ENCODE data around the gene HRH3. TPM values are rescaled to one million over a fixed set of nuclear protein-coding genes. Genes with fewer than 3 reads are reported as not detected.

HRH3 gene
- total RNA-seq, 1 donor from 2014 or later, result 0.07 TPM

GRCh38 chr20:62255976-62256375 lies 35.9 kb upstream of the HRH3 start:
- Histone ChIP-seq H2AFZ (ENCODE audit: low read depth, low read length) (no peak overlapping the region), H3K9me3 (ENCODE audit: insufficient read depth, low read depth, low read length) (no peaks in the 10 kb centered on the region), H4K20me1 (ENCODE audit: insufficient read depth, low read length) (peaks cover 91% of the 10 kb centered on the region), H3K4me3 (ENCODE audit: insufficient read depth, low read depth, low read length) (no peak overlapping the region), H3K9ac (ENCODE audit: low read length) (no peak overlapping the region), H3K27me3 (ENCODE audit: insufficient read depth, low read length) (no peaks in the 10 kb centered on the region), H3K36me3 (ENCODE audit: insufficient read depth, low read length) (no peaks in the 10 kb centered on the region), H3K4me2 (ENCODE audit: low read length) (no peak overlapping the region), H3K79me2 (ENCODE audit: insufficient read depth, low read length) (peaks cover 40% of the 10 kb centered on the region), H3K4me1 (ENCODE audit: insufficient read depth, low read length) (peaks cover 14% of the 10 kb centered on the region), H3K27ac (ENCODE audit: low read depth, low read length) (no peak overlapping the region)
- FAIRE-seq (no peak), DNase-seq (ENCODE audit: low read depth) (no peak)
- peaks cover 22% of the 10 kb centered on the region for H3K36me3 Mint-ChIP-seq (ENCODE audit: low read depth, unreplicated experiment)
- TF ChIP-seq EZH2 (IDR thresholded peaks at IDR 0.05; ENCODE audit: insufficient read depth, low read length) (no peak), CTCF (IDR thresholded peaks at IDR 0.05; ENCODE audit: insufficient read depth, low read depth, low read length) (no peak)
- no peaks in the 10 kb centered on the region for H3K27me3 Mint-ChIP-seq (ENCODE audit: low read depth, unreplicated experiment)
- H3K4me1 Mint-ChIP-seq (ENCODE audit: low read depth, unreplicated experiment), result peaks cover 30% of the 10 kb centered on the region
- no peak overlapping the region for H3K27ac Mint-ChIP-seq (ENCODE audit: unreplicated experiment)
- H3K9me3 Mint-ChIP-seq (ENCODE audit: unreplicated experiment), result no peaks in the 10 kb centered on the region
- no peak overlapping the region for H3K4me3 Mint-ChIP-seq (ENCODE audit: unreplicated experiment)

- H2AFZ ChIP-seq (ENCODE audit: low read depth, low read length), result no peak overlapping the region
- Mint-ChIP-seq H3K27ac (ENCODE audit: unreplicated experiment) (no peak overlapping the region), H3K4me1 (ENCODE audit: low read depth, unreplicated experiment) (peaks cover 24% of the 10 kb centered on the region), H3K36me3 (ENCODE audit: low read depth, unreplicated experiment) (peaks cover 19% of the 10 kb centered on the region), H3K27me3 (ENCODE audit: low read depth, unreplicated experiment) (no peaks in the 10 kb centered on the region), H3K9me3 (ENCODE audit: unreplicated experiment) (no peaks in the 10 kb centered on the region), H3K4me3 (ENCODE audit: unreplicated experiment) (no peak overlapping the region)
- H3K9ac ChIP-seq (ENCODE audit: low read length), result no peak overlapping the region
- H3K4me1 ChIP-seq (ENCODE audit: insufficient read depth, low read length), result peaks cover 13% of the 10 kb centered on the region
- no peaks in the 10 kb centered on the region for H3K9me3 ChIP-seq (ENCODE audit: insufficient read depth, low read depth, low read length)
- no peaks in the 10 kb centered on the region for H3K27me3 ChIP-seq (ENCODE audit: insufficient read depth, low read length)
- H3K4me3 ChIP-seq (ENCODE audit: insufficient read depth, low read depth, low read length), result no peak overlapping the region
- H4K20me1 ChIP-seq (ENCODE audit: insufficient read depth, low read length), result peaks cover 92% of the 10 kb centered on the region
- no peak overlapping the region for H3K27ac ChIP-seq (ENCODE audit: low read depth, low read length)
- DNase-seq (ENCODE audit: low read depth) (no peak), FAIRE-seq (no peak)
- no peak overlapping the region for H3K4me2 ChIP-seq (ENCODE audit: low read length)
- H3K79me2 ChIP-seq (ENCODE audit: insufficient read depth, low read length), result peaks cover 50% of the 10 kb centered on the region
- no peaks in the 10 kb centered on the region for H3K36me3 ChIP-seq (ENCODE audit: insufficient read depth, low read length)
- no peak for TF ChIP-seq EZH2 (IDR thresholded peaks at IDR 0.05; ENCODE audit: insufficient read depth, low read length)
- no peak for TF ChIP-seq CTCF (IDR thresholded peaks at IDR 0.05; ENCODE audit: insufficient read depth, low read depth, low read length)
These were observed 34.1 kb upstream of the HRH3 start for GRCh38 chr20:62254021-62254724.

- peaks cover 56% of the 10 kb centered on the region for H3K79me2 ChIP-seq (ENCODE audit: insufficient read depth, low read length)
- H3K9me3 Mint-ChIP-seq (ENCODE audit: unreplicated experiment), result no peaks in the 10 kb centered on the region
- TF ChIP-seq EZH2 (IDR thresholded peaks at IDR 0.05; ENCODE audit: insufficient read depth, low read length) (no peak), CTCF (IDR thresholded peaks at IDR 0.05; ENCODE audit: insufficient read depth, low read depth, low read length) (no peak)
- H4K20me1 ChIP-seq (ENCODE audit: insufficient read depth, low read length), result peaks cover 91% of the 10 kb centered on the region
- no peaks in the 10 kb centered on the region for H3K36me3 ChIP-seq (ENCODE audit: insufficient read depth, low read length)
- FAIRE-seq, result no peak
- no peak overlapping the region for H3K4me3 Mint-ChIP-seq (ENCODE audit: unreplicated experiment)
- H3K9me3 ChIP-seq (ENCODE audit: insufficient read depth, low read depth, low read length), result no peaks in the 10 kb centered on the region
- peaks cover 19% of the 10 kb centered on the region for H3K36me3 Mint-ChIP-seq (ENCODE audit: low read depth, unreplicated experiment)
- no peak overlapping the region for H2AFZ ChIP-seq (ENCODE audit: low read depth, low read length)
- no peak overlapping the region for H3K4me2 ChIP-seq (ENCODE audit: low read length)
- H3K27me3 Mint-ChIP-seq (ENCODE audit: low read depth, unreplicated experiment), result no peaks in the 10 kb centered on the region
- H3K27ac Mint-ChIP-seq (ENCODE audit: unreplicated experiment), result no peak overlapping the region
- H3K4me3 ChIP-seq (ENCODE audit: insufficient read depth, low read depth, low read length), result no peak overlapping the region
- no peak overlapping the region for H3K9ac ChIP-seq (ENCODE audit: low read length)
- H3K4me1 ChIP-seq (ENCODE audit: insufficient read depth, low read length), result peaks cover 5% of the 10 kb centered on the region
- DNase-seq (ENCODE audit: low read depth), result no peak
- H3K27me3 ChIP-seq (ENCODE audit: insufficient read depth, low read length), result no peaks in the 10 kb centered on the region
- H3K4me1 Mint-ChIP-seq (ENCODE audit: low read depth, unreplicated experiment), result peaks cover 16% of the 10 kb centered on the region
- H3K27ac ChIP-seq (ENCODE audit: low read depth, low read length), result no peak overlapping the region
These were observed 33.3 kb upstream of the HRH3 start for GRCh38 chr20:62253398-62253797.

Data from astrocyte (in vitro differentiated cells and primary cell).